ENCODE measurements around the gene KIAA1958.
"Not testable (repeated sequence)": the region's sequence is repeated elsewhere in the genome, so short reads cannot be mapped to it uniquely, and the experiment has no call there.

KIAA1958 gene

DNA sequence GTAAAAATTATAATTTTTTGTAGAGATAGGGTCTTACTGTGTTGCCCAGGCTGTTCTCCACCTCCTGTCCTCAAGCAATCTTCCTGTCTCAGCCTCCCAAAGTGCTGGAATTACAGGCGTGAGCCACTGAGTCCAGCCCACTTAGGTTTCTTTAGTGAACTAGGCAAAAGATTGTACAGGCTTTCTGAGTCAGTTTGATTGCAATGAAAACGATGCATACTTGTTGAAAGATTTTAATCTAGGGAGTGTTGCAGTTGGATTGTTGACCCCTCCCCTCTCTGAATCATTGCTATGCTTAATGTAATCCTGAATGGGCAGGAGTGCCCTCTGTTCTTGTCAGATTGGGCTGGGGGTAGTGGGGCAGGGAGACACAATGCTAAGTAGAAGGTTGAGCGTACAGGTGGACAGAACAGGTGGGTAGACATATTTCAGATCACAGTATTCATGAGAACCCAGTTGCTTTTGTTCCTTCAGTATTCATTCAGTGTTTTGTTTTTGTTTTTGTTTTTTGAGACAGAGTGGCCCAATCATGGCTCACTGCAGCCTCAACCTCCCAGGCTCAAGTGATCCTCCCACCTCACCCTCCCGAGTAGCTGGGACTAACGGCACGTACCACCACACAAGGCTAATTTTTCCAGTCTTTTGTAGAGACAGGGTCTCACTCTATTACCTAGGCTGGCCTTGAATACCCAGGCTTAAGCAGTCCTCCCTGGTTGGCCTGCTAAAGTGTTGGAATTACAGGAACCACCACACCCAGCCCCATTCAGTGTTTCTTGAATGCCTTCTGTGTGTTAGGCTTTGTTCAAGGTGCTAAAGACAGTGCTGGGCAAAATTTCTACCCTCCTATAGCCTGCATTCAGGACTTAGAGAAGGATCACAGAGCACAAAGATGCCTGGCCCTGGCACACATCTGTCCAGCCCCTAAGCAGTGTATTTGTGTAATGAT is 70.1 kb downstream of the KIAA1958 start:
- DNase-seq: no peak

GRCh38 chr9:112558476-112558875 is 71.8 kb downstream of the KIAA1958 start:
- DNase-seq: no peak

DNA sequence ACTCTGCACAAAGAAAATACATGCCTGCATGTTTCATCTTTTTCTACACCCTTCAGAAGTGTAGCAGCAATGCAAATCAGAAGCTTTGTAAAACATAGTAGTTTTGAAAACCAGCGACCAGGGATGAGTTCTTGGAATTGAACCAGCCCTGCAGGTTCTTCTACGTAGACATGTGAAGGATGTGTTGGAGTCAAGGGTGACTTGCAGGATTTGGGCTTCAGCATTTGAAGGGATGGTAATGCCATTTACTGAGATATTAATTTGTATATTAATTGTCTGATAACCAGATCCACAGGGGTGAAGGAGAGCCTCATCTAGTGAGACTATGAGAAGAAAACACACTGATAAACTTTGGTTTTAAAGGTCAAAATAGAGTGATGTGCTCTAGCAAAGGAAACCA is 72.4 kb downstream of the KIAA1958 start:
- no peak for DNase-seq

GRCh38 chr9:112559629-112560413 is 73.2 kb downstream of the KIAA1958 start:
- DNase-seq: no peak

GRCh38 chr9:112562235-112562958 is 75.8 kb downstream of the KIAA1958 start:
- DNase-seq: no peak

- no peak for DNase-seq
Measured at GRCh38 chr9:112569186-112569585, 82.6 kb downstream of the KIAA1958 start.

GRCh38 chr9:112570671-112571167 is 84.1 kb downstream of the KIAA1958 start:
- no peak for DNase-seq

GRCh38 chr9:112571624-112572355 is 85.2 kb downstream of the KIAA1958 start:
- no peak for DNase-seq

DNA sequence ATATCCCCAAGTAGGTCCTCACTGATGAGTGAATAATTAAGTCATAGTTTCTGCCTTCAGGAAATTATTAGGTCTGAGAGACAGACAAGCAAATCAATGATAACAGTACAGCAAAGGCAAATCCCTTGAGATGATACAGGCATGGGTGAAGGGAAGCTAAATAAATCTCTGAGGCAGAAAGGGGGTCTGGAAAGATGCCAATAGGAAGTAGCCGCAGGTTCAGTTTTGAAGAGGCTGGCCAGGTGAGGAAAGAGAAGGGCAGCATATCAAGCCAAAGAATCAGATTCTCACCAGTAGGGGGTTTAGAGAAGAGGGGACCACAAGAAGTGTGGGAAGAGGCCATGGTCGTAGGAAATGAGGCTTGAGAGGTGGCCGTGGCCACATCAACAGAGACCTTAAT is 85.8 kb downstream of the KIAA1958 start:
- DNase-seq: no peak

DNA sequence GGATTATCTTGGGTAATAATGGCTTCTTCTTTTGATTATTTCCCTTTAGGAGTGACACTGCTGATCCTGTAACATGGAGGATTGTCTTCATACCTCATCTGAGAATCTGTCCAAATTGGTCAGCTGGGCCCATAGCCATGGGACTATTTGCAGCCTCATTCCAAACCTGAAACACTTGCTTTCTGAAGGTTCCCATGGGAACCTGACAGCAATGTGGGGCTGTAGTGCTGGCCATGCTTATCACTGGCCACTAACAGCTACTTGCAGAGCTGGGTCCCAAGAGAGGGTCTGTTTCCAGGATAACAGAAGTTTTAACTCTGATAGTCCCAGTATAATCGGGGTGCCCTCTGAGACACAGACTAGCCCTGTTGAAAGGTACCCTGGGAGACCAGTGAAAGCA is 87.4 kb downstream of the KIAA1958 start:
- no peak for DNase-seq

- DNase-seq: no peak
Measured at GRCh38 chr9:112575107-112575506, 88.5 kb downstream of the KIAA1958 start.

- no peak for DNase-seq
Measured at GRCh38 chr9:112581469-112582176, 95.0 kb downstream of the KIAA1958 start.

GRCh38 chr9:112582371-112583262 is 96.0 kb downstream of the KIAA1958 start:
- DNase-seq: no peak

DNA sequence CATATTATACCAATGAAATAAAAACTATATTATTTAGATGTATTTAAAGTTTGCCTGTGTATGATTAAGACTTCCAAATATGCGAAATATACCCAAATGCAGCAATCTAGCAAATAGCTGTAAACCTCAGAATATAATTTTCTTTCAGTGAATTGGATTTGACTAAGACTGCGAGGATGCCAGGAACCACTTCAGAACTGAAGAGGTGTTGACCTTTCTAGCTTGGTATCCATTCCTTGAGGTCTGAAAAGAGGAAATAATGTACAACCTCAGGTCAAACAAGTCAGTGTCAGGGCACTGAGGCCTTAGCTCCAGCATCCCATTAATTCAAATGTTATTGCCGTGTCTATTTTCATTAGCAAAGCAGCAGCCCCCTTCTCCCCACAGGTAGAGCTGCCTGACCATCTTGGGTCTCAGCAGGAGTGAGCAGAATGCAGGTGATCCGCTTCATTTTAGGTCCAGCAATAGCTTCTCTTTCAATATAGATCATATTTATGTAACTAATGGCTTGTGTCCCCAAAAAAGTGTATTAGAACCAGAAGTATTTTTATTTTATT is 100.0 kb downstream of the KIAA1958 start:
- DNase-seq: no peak

DNA sequence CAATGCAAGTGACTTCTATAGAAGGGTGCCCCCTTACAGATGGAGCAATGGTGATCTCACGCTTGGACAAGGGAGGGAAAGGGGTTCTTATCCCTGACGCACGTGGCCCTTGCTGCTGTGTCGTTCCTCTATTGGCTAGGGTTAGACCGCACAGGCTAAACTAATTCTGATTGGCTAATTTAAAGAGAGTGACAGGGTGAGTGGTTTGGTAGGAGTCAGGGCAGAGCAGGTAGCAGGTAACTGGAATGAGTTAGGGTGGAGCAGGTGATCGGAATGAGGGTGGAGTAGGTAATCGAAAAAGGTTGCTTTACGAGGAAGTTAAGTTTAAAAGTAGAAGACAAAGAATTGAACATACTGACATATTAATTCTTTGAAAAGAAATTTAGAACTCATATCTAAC is 105.2 kb downstream of the KIAA1958 start:
- not testable (repeated sequence) for DNase-seq

GRCh38 chr9:112599732-112600131 is 113.1 kb downstream of the KIAA1958 start:
- DNase-seq: no peak

- no peak for DNase-seq
Measured at GRCh38 chr9:112601636-112602035, 115.0 kb downstream of the KIAA1958 start.

- DNase-seq: no peak
Measured at GRCh38 chr9:112604790-112605189, 118.2 kb downstream of the KIAA1958 start.

GRCh38 chr9:112605518-112605917 is 118.9 kb downstream of the KIAA1958 start:
- no peak for DNase-seq
